Subcutaneous adipose tissue (tissue), 4 donors: ENCODE results near the gene PLXNA4. TPM values are rescaled to one million over a fixed set of nuclear protein-coding genes. Genes with fewer than 3 reads are reported as not detected.

Experiments
- total RNA-seq, 4 donors: library from RNA; depleted of rRNA; stranded (reverse); fragments of >200 nt; gene quantifications; one replicate each; pipeline ENCODE4 v1.1.0, GENCODE V29; 2016
- TF ChIP-seq, protein P1 (sequence below): fragments of 450-650 bp; IDR thresholded peaks from one replicate; pipeline ENCODE4 v1.5.1; 2016; ENCODE audit warnings: low read depth, mild to moderate bottlenecking, control low read depth, antibody characterized with exemption, moderate library complexity

Gene PLXNA4
- total RNA-seq, 4 donors from 2014 or later = 30.2 to 112 (median 54.6) TPM

DNA sequence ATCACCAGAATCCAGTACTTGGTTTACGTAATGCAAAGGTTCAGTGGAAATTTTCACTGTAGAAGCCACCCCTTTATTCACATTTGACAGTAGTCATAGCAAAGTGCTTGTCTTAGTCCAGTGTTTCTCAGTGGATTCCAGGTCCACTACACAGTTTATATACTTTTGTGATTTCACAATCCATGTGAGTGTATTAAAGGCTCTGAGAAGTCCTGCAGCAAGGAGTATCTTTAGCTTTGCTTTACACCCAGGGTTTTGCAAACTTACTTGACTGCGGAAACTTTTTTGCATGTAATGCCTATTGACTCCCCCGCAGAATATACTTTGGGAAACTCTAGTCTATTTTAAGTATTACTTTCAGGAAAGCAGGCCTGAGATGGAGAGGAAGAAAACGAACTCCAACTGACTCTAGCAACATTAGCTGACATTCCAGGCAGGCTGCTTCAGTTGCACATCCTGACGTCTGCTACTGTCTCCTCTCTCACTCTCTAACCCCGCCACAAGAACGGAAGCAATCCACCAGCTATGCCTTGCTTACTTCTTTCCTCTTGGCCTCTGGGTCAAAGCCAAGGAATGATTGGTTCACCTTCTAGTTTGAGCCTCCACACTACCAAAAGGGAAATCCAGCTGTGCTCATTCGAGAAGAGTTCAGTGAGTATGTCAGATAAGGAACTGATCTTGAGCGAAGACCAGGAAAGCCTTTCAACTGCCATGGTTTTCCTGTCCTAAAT, 6.2 kb downstream of the PLXNA4 start:
- TF ChIP-seq, protein P1, sequence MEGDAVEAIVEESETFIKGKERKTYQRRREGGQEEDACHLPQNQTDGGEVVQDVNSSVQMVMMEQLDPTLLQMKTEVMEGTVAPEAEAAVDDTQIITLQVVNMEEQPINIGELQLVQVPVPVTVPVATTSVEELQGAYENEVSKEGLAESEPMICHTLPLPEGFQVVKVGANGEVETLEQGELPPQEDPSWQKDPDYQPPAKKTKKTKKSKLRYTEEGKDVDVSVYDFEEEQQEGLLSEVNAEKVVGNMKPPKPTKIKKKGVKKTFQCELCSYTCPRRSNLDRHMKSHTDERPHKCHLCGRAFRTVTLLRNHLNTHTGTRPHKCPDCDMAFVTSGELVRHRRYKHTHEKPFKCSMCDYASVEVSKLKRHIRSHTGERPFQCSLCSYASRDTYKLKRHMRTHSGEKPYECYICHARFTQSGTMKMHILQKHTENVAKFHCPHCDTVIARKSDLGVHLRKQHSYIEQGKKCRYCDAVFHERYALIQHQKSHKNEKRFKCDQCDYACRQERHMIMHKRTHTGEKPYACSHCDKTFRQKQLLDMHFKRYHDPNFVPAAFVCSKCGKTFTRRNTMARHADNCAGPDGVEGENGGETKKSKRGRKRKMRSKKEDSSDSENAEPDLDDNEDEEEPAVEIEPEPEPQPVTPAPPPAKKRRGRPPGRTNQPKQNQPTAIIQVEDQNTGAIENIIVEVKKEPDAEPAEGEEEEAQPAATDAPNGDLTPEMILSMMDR = no peak

DNA sequence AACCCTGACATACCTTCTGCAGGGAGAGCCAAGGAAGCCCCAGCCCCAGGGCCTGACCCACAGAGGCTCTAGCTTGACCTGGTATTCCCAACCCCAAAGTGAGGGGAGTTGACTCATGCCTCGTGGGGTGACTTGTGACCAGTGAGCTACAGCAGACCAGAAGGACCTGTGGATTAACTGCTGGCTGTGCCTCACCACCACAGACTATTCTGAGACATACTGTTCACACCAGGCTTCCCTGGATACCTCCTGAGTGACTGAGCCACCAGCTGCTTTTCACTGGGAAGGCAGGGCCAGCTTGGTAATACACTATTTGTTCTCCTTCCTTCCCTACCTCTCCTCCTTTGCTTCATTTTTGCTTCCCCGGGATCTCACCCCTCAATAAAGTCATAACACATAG, 7.3 kb downstream of the PLXNA4 start:
- TF ChIP-seq, protein P1 = no peak

DNA sequence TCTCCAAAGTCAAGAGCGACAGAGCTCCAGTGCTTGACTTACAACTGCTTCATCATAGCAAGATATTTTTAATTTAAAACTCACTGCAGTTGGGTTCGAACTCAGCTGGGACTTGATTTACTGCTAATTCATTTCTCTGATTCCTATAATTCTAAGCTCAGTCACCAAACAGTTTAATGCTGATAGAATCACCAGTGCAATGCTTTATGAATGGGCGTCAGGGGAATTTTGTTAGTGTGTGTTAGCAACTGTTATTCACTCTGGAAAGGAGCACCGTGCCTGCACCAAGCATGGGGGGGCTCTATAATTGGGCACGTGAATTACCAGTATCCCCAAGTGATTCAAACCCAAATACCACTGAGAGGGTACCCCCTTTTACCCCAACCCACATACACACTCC, 10.4 kb downstream of the PLXNA4 start:
- TF ChIP-seq, protein P1 = no peak

DNA sequence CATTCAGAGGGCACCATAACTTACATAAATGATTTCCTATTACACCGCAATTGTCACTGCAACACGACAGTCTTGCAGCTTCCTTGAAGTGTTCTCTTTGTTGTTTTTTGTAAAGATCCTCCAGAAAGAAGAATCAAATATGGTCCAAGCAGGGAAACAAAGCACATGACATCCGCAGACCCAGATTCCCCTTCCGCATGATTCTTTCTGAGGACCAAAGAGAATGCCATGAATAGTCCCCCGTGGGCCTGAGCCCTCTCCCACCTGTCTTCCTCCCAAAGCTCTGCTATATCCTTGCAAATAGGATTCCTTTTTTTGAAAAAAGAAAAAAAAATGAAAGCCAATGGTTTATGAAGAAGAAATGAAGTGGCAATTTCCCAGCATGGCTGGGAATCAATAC, 10.8 kb downstream of the PLXNA4 start:
- TF ChIP-seq, protein P1 = no peak

DNA sequence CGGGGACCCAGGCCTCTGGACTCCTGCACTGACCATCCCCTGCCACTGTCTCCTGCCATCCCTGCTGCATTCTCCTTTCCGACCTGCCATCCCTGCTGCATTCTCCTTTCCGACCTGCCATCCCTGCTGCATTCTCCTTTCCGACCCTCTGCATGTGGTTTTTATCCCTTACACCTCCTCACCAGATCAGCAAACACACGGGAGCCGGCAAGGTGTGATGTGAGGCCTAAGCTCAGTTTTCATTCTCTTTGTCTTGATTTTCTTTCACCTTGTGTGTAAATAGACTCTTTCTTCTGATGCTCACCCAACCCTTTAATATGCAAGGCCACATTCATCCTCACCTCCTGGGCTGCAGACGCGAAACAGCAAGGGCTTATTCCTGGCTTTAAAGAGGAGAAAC, 11.4 kb downstream of the PLXNA4 start:
- TF ChIP-seq, protein P1 = no peak

DNA sequence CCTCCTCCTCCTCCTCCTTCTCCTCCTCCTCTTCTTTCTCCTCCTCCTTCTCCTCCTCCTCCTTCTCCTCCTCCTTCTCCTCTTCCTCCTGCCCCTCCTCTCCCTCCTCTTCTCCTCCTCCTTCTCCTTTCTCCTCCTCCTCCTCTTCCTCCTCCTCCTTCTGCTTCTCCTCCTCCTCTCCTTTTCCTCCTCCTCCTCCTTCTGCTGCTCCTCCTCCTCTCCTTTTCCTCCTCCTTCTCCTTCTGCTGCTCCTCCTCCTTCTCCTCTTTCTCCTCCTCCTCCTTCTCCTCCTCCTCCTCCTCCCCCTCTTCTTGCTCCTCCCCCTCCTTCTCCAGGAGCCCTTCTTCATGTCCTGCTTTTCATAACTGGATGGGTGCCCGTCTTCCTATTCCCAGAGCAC, 12.2 kb downstream of the PLXNA4 start:
- TF ChIP-seq, protein P1 = no peak

DNA sequence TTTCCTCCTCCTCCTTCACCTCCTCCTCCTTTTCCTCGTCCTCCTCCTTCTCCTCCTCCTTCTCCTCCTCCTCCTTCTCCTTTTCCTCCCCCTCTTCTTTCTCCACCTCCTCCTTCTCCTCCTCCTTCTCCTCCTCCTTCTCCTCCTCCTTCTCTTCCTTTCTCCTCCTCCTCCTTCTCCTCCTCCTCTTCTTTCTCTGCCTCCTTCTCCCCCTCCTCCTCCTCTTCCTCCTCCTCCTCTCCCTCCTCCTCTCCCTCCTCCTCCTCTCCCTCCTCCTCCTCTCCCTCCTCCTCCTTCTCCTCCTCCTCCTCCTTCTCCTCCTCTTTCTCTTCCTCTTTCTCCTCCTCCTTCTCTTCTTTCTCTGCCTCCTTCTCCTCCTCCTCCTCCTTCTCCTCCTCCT, 13.6 kb downstream of the PLXNA4 start:
- TF ChIP-seq, protein P1 = no peak
